Adrenal gland (tissue), 12 donors: Measurements from ENCODE around the gene SLC44A4. TPM values are rescaled to one million over a fixed set of nuclear protein-coding genes. Genes with fewer than 3 reads are reported as not detected.
"Not testable (repeated sequence)": the region's sequence is repeated elsewhere in the genome, so short reads cannot be mapped to it uniquely, and the experiment has no call there.

Experiments
- DNase-seq, 7 donors: peaks; one replicate each; pipeline ENCODE4 v3.0.0-alpha.2; 2019 to 2020
- H3K27ac ChIP-seq, 5 donors: fragments of 200-600 bp; sonication (generic) in 4 of 5; 1 replicate in 3 of 5; 2 replicates in 2 of 5; pipeline versions ENCODE4 v1.5.1 to v1.8.0; 2016 to 2020; ENCODE audit warnings: mild to moderate bottlenecking in 1 of 5
- H3K27me3 ChIP-seq: fragments of 200-600 bp; 2 replicates; pipeline ENCODE4 v1.8.0; 2021
- H3K36me3 ChIP-seq, 2 donors: fragments of 200-600 bp; replicated peaks in 1 of 2; 1 replicate in 1 of 2; 2 replicates in 1 of 2; pipeline versions ENCODE4 v1.5.1 to v1.8.0; 2018 to 2022
- H3K4me1 ChIP-seq, 2 donors: fragments of 200-600 bp; replicated peaks in 1 of 2; 1 replicate in 1 of 2; 2 replicates in 1 of 2; pipeline versions ENCODE4 v1.5.1 to v1.8.0; 2018 to 2021
- H3K4me3 ChIP-seq, 4 donors: fragments of 200-600 bp; sonication (generic) in 3 of 4; one replicate each; pipeline ENCODE4 v1.5.1; 2016 to 2018
- H3K9me3 ChIP-seq, 3 donors: fragments of 200-600 bp; sonication (generic) in 1 of 3; replicated peaks in 1 of 3; 1 replicate in 2 of 3; 2 replicates in 1 of 3; pipeline versions ENCODE4 v1.5.1 to v1.8.0; 2016 to 2021
- CTCF ChIP-seq, 6 experiments: fragments of 450-650 bp in 4 of 6; fragments of 200-600 bp in 2 of 6; sonication (generic) in 1 of 6; IDR thresholded peaks; 1 replicate in 5 of 6; 2 replicates in 1 of 6; pipeline versions ENCODE4 v1.5.1 to v1.8.0; 2016 to 2021; ENCODE audit warnings: antibody characterized with exemption in 6 of 6, mild to moderate bottlenecking in 2 of 6, moderate library complexity in 1 of 6
- POLR2A ChIP-seq, 2 donors: fragments of 450-650 bp; IDR thresholded peaks; one replicate each; pipeline ENCODE4 v1.6.1; 2017; ENCODE audit warnings: antibody characterized with exemption in 2 of 2, mild to moderate bottlenecking in 2 of 2, moderate library complexity in 1 of 2
- WGBS, 4 donors: extraction: QIAGEN DNeasy Blood & Tissue Kit in 2 of 4; methylation state at CpG; one replicate each; pipeline versions ENCODE4 v1.1.5 to v1.1.7; 2013 to 2017; 5-methylcytosine and 5-hydroxymethylcytosine counted together
- intact Hi-C, 2 donors: fragments of 100-400 bp; cut with DNase I; formaldehyde crosslinking; loops; one replicate each; pipeline versions ENCODE4 v1.14.1 to v1.15.0; 2022 to 2023
- polyA plus RNA-seq, 3 donors: library from polyadenylated mRNA; stranded (reverse); fragments of 200-250 nt in 2 of 3; fragments of 350-450 nt in 1 of 3; fragmentation: Illumina TruSeq in 1 of 3; extraction: RNeasy Lipid Tissue Mini Kit (QIAGEN cat#74804) in 1 of 3; gene quantifications; one replicate each; pipeline ENCODE4 v1.2.3, GENCODE V29; 2013 to 2014
- total RNA-seq, 9 donors: library from RNA; depleted of rRNA in 4 of 9; stranded (reverse); fragments of >200 nt in 4 of 9; fragments of 120-200 nt in 1 of 9; fragmentation: NEBNext Ultra II Directional in 1 of 9; extraction: Animal tissue kit (Norgen Biotek cat#: 25700) in 1 of 9; gene quantifications; one replicate each; pipeline versions ENCODE4 v1.1.0 to v1.2.4, GENCODE V29; 2013 to 2023
- donor health status: healthy with polysubstance abuse.
- donor health status: Bipolar disorder and iron deficiency.
- donor health status: DM: yes; HTN: yes; CAD: no.
- donor health status: DM: no; HTN: no; CAD: no.
- donor health status: DM: no; HTN: no; CAD: no.
- donor health status: DM: yes; HTN: yes; CAD: no.

SLC44A4 gene
- total and polyA plus RNA-seq, 12 donors = 1.2 to 30.1 (median 12.7) TPM

DNA sequence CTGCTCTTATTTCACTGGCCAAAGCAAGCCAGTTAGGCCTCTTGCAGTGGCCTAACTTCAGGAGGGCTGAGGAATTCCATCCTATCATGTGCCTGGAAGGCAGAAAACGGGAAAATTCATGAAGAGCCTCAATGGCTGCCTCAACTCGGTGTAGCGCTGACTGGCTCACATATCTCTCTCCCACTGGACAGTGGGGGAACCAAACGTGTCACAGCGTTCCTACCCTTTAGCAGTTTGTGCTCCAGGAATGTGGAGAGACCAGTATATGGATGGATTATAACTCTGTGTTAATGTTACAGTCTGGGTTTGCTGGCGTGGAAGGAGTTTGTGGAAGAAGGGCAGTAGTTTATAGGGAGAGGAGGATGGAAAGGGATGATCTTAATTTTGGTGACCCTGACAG, 37.0 kb upstream of the SLC44A4 start:
- H3K27ac ChIP-seq = no peak overlapping the region
- intact Hi-C loops = no loop called here
- no peak for DNase-seq
- no peak overlapping the region for H3K4me3 ChIP-seq
- TF ChIP-seq CTCF (IDR thresholded peaks at IDR 0.05) = no peak
- no peak for TF ChIP-seq POLR2A (IDR thresholded peaks at IDR 0.05)
- H3K4me1 ChIP-seq = peaks cover 6% of the 10 kb centered on the region in 2 donors
- H3K27me3 ChIP-seq = no peaks in the 10 kb centered on the region
- H3K36me3 ChIP-seq = no peaks in the 10 kb centered on the region
- 77 to 85% (median 81%) methylated on average over 6 of the region's 6 CpGs for WGBS, 4 donors
- H3K9me3 ChIP-seq = no peaks in the 10 kb centered on the region

DNA sequence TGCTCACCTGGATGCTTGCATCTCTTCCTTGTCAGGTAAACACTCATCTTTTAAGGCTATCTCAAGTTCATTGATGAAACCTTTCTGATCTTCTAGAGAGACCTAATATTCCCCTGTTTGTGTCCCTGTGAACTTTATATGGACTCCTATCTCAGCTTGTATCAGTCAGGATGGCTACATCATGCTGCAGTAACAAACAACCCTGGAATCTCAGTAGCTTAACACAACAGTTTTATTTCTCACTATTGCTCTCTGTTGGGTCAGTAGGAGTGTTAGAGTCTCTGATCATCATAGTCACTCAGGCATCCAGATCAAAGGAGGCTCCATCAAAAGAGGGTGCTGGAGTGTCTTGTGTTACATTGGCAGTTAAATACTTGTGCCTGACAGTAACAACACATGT, 36.6 kb upstream of the SLC44A4 start:
- no peaks in the 10 kb centered on the region for H3K36me3 ChIP-seq
- intact Hi-C loops = no loop called here

GRCh38 chr6:31911826-31912585, 33.2 kb upstream of the SLC44A4 start:
- H3K27ac ChIP-seq = peak overlapping the region in 1 of 5 donors; percentile 73
- peaks cover 6 to 8% of the 10 kb centered on the region in 2 donors for H3K4me1 ChIP-seq
- no peaks in the 10 kb centered on the region for H3K9me3 ChIP-seq
- no peak overlapping the region for H3K4me3 ChIP-seq
- intact Hi-C loops = no loop called here
- WGBS, 4 donors = 69 to 75% (median 72%) methylated on average over 10 to 11 of the region's 11 CpGs
- H3K36me3 ChIP-seq = no peaks in the 10 kb centered on the region
- H3K27me3 ChIP-seq = no peaks in the 10 kb centered on the region
- DNase-seq = no peak
- no peak for TF ChIP-seq POLR2A (IDR thresholded peaks at IDR 0.05)
- TF ChIP-seq CTCF (IDR thresholded peaks at IDR 0.05) = no peak

More for the DNA sequence above, 36.6 kb upstream of the SLC44A4 start:
- TF ChIP-seq POLR2A (IDR thresholded peaks at IDR 0.05) (no peak), CTCF (IDR thresholded peaks at IDR 0.05) (no peak)
- Histone ChIP-seq H3K4me3 (no peak overlapping the region), H3K4me1 (peaks cover 6 to 8% of the 10 kb centered on the region in 2 donors), H3K27ac (no peak overlapping the region), H3K9me3 (no peaks in the 10 kb centered on the region), H3K27me3 (no peaks in the 10 kb centered on the region)
- no peak for DNase-seq

DNA sequence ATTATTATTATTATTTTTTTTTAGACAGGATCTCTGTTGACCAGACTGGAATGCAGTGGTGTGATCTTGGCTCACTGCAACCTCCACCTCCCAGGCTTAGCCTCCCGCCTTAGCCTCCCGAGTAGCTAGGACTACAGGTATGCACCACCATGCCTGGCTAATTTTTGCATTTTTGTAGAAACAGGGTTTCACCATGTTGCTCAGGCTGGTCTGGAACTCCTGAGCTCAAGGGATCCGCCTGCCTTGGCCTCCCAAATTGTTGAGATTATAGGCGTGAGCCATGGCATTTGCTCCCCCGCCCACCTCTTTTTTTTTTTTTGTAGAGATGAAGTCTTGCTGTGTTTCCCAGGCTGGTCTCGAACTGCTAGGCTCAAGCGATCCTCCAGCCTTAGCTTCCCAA, 30.5 kb upstream of the SLC44A4 start:
- H3K27me3 ChIP-seq, H3K27ac ChIP-seq, intact Hi-C loops, H3K9me3 ChIP-seq, H3K4me1 ChIP-seq, DNase-seq, H3K36me3 ChIP-seq, H3K4me3 ChIP-seq: not testable (repeated sequence)
- whole genome bisulfite sequencing, 4 donors = 73 to 87% (median 86%) methylated on average over 7 of the region's 7 CpGs

DNA sequence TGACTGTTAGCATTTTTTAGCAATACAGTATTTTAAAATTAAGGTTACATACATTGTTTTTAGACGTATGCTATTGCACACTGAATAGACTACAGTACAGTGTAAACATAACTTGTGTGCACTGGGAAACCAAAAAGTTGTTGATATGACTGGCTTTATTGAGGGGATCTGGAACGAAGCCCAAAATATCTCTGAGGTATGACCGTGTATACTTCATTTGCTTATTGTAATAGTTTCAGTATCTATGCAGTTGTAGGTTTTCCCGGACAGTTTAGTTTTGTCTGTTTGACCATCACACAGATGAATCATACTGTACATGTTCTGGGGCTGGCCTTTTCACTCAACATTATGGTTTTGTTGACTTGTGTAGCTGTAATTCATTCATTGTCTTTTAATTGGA, 30.0 kb upstream of the SLC44A4 start:
- 41 to 44% (median 42%) methylated on average over 4 of the region's 4 CpGs for WGBS, 4 donors
- Histone ChIP-seq H3K4me3 (no peak overlapping the region), H3K4me1 (peaks cover 8 to 13% of the 10 kb centered on the region in 2 donors), H3K9me3 (no peaks in the 10 kb centered on the region), H3K27me3 (no peaks in the 10 kb centered on the region), H3K27ac (no peak overlapping the region), H3K36me3 (no peaks in the 10 kb centered on the region)
- intact Hi-C loops = no loop called here
- DNase-seq = no peak
- TF ChIP-seq POLR2A (IDR thresholded peaks at IDR 0.05) (no peak), CTCF (IDR thresholded peaks at IDR 0.05) (no peak)

DNA sequence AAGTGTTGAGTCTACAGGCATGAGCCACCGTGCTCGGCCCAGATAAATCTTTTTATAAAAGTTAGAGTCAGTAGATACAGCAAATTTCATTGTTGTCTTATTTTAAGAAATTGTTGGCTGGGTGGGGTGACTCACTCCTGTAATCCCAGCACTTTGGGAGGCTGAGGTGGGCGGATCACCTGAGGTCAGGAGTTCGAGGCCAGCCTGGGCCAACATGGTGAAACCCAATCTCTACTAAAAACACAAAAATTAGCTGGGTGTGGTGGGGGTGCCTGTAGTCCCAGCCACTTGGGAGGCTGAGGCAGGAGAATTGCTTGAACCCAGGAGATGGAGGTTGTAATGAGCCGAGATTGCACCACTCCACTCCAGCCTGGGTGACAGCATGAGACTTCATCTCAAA, 29.5 kb upstream of the SLC44A4 start:
- H3K9me3 ChIP-seq, H3K27me3 ChIP-seq, intact Hi-C loops, H3K36me3 ChIP-seq, DNase-seq, H3K4me3 ChIP-seq: not testable (repeated sequence)
- peaks cover 8 to 18% of the 10 kb centered on the region in 2 donors for H3K4me1 ChIP-seq
- peak overlapping the region in 1 of 5 donors; percentile 26 for H3K27ac ChIP-seq
- 69 to 74% (median 71%) methylated on average over 4 to 5 of the region's 5 CpGs for WGBS, 4 donors
